ENCODE measurements around the gene OSR1. TPM values are rescaled to one million over a fixed set of nuclear protein-coding genes. Genes with fewer than 3 reads are reported as not detected.

The OSR1 gene
- total RNA-seq, 1 experiment from 2014 or later: 4.4 TPM

DNA sequence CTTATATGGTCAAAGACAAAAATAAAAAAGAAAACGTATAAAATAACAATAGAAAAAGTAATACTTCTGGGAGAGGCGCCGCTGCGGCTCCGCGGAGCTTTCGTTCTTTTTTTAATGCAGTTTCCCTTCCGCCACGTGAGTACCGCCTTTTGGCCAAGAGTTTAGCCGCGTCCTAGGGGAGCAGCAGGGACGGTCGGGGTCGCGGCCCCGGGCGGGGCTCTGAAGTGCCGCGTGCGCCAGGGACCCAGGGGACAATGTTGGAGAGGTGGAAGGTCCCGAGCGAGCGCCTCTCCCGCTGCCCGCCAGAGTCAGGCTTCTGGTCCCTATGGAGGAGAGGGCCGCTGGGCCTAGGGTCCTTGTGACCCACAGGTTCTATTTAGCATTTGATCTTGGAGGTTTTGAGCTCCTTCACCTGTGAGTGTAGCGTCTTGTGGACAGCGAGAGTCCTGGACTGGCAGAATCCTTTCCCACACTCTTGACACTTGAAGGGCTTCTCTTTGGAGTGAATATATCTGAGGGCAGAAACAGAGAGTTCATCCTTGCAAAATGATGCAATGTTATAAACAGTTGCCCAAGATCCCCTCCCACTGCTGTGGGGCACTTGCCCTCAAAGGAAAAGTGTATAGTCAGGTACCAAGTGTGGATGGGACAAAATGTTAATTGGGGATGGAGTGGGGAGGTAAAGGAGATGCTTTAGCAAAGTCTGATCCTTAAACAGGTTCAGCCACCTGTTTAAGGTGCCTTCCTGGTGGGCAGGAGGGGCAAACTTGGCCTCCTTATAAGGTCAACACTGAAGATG lies 6.3 kb downstream of the OSR1 start:
- intact Hi-C loops (cut with micrococcal nuclease; ENCODE audit: unreplicated experiment): no loop called here
- H3K36me3 ChIP-seq (ENCODE audit: control insufficient read depth, insufficient read depth, low read length): peaks cover 4% of the 10 kb centered on the region; the same call in 1 of the 2 replicates
- in situ Hi-C loops (cut with HindIII; ENCODE audit: low pct_unique_long_range_greater_than_20kb, low sequenced_read_pairs): no loop called here
- ATAC-seq: no peak
- TF ChIP-seq CTCF (IDR thresholded peaks at IDR 0.05): no peak
- TF ChIP-seq SIN3A (IDR thresholded peaks at IDR 0.05; ENCODE audit: borderline replicate concordance, insufficient read depth, low read depth, low read length): no peak
- TF ChIP-seq, protein P1, sequence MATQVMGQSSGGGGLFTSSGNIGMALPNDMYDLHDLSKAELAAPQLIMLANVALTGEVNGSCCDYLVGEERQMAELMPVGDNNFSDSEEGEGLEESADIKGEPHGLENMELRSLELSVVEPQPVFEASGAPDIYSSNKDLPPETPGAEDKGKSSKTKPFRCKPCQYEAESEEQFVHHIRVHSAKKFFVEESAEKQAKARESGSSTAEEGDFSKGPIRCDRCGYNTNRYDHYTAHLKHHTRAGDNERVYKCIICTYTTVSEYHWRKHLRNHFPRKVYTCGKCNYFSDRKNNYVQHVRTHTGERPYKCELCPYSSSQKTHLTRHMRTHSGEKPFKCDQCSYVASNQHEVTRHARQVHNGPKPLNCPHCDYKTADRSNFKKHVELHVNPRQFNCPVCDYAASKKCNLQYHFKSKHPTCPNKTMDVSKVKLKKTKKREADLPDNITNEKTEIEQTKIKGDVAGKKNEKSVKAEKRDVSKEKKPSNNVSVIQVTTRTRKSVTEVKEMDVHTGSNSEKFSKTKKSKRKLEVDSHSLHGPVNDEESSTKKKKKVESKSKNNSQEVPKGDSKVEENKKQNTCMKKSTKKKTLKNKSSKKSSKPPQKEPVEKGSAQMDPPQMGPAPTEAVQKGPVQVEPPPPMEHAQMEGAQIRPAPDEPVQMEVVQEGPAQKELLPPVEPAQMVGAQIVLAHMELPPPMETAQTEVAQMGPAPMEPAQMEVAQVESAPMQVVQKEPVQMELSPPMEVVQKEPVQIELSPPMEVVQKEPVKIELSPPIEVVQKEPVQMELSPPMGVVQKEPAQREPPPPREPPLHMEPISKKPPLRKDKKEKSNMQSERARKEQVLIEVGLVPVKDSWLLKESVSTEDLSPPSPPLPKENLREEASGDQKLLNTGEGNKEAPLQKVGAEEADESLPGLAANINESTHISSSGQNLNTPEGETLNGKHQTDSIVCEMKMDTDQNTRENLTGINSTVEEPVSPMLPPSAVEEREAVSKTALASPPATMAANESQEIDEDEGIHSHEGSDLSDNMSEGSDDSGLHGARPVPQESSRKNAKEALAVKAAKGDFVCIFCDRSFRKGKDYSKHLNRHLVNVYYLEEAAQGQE (IDR thresholded peaks at IDR 0.05; ENCODE audit: insufficient read depth in 1 of 2, low read depth in 2 of 2, low read length in 1 of 2): no peak
- no peak for TF ChIP-seq TCF7L2 (IDR thresholded peaks at IDR 0.05; ENCODE audit: low read depth, low read length)
- no peak for TF ChIP-seq POLR2AphosphoS5 (IDR thresholded peaks at IDR 0.05; ENCODE audit: low read depth, low read length)
- no TSS peak for BruUV-seq (replicated peaks)
- H3K9me3 ChIP-seq (ENCODE audit: control insufficient read depth, insufficient read depth, low read depth, low read length): no peaks in the 10 kb centered on the region
- POLR2A ChIA-PET: no interaction called here
- CTCF ChIA-PET: no interaction called here
- no peaks in the 10 kb centered on the region; the same call in 1 of the 2 replicates for H3K4me1 ChIP-seq (ENCODE audit: control insufficient read depth, insufficient read depth, low read length)
- H3K27ac ChIP-seq (ENCODE audit: low read length): no peak overlapping the region
- H3K27me3 ChIP-seq (ENCODE audit: control insufficient read depth, insufficient read depth, low read length): no peaks in the 10 kb centered on the region
- no peak overlapping the region for H3K4me3 ChIP-seq (ENCODE audit: low read depth in 2 of 2, low read length in 2 of 2)
- no peak for DNase-seq (ENCODE audit: low read depth, low spot score)

DNA sequence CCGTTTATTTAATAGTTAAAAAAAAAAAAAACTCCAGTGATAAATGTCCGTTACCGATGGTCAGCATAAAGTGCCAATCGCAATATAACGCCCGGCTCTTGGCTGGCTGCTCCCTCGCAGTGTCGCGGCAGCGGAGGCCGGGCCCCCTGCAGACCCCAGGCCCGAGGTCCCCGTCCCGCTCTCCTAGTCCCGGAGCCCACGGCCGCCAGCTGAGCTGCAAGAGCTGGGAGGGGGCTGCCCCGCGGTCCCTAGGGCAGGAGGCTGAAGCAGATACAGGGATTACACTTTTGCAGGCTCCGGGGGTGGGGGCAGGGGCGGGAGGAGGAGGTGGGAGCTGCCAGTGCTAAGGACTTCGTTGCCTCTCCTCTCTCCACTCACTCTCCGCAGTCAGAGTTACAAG lies 6.9 kb downstream of the OSR1 start:
- Histone ChIP-seq H3K9me3 (ENCODE audit: control insufficient read depth, insufficient read depth, low read depth, low read length) (no peaks in the 10 kb centered on the region), H3K36me3 (ENCODE audit: control insufficient read depth, insufficient read depth, low read length) (peaks cover 4% of the 10 kb centered on the region; the same call in 1 of the 2 replicates), H3K4me1 (ENCODE audit: control insufficient read depth, insufficient read depth, low read length) (no peaks in the 10 kb centered on the region; the same call in 1 of the 2 replicates), H3K27me3 (ENCODE audit: control insufficient read depth, insufficient read depth, low read length) (no peaks in the 10 kb centered on the region), H3K4me3 (ENCODE audit: low read depth in 2 of 2, low read length in 2 of 2) (no peak overlapping the region), H3K27ac (ENCODE audit: low read length) (no peak overlapping the region)
- no peak for ATAC-seq
- TF ChIP-seq SIN3A (IDR thresholded peaks at IDR 0.05; ENCODE audit: borderline replicate concordance, insufficient read depth, low read depth, low read length): no peak
- TF ChIP-seq, protein P1 (IDR thresholded peaks at IDR 0.05; ENCODE audit: insufficient read depth in 1 of 2, low read depth in 2 of 2, low read length in 1 of 2): no peak
- TF ChIP-seq CTCF (IDR thresholded peaks at IDR 0.05): no peak
- TF ChIP-seq POLR2AphosphoS5 (IDR thresholded peaks at IDR 0.05; ENCODE audit: low read depth, low read length): no peak
- TF ChIP-seq TCF7L2 (IDR thresholded peaks at IDR 0.05; ENCODE audit: low read depth, low read length): no peak
- ChIA-PET CTCF (no interaction called here), POLR2A (no interaction called here)
- no TSS peak for BruUV-seq (replicated peaks)
- in situ Hi-C loops (cut with HindIII; ENCODE audit: low pct_unique_long_range_greater_than_20kb, low sequenced_read_pairs) (no loop called here), intact Hi-C loops (cut with micrococcal nuclease; ENCODE audit: unreplicated experiment) (no loop called here)
- DNase-seq (ENCODE audit: low read depth, low spot score): no peak
